Measurements from ENCODE around the gene CRX.

DNA sequence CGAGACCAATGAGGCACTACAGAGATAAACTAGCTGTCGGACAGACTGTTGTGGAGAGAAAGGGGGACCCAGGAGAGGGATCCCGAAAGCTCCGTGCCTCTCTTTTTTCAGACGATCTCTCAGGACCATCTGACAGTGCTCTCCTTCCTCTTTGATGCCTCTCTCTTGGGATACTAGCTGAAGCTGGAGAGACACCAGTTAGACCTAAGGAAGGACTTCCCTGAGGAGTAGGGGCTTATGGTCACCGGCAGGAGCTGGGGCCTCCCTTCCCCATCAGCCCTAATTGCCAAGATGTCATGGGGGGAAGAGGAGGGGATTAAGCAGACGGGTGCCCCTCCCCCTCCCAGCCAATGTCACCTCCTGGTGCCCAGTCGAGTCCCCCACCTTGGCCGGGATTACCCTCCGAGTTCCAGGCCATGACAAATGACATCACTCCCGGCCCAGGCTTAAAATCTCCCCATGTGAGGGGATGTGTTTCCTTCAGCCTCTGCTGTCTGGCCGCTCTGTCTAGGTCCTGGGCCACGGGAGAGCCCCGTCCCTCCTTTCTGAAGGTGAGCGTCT is at the start of gene CRX:
- TF ChIP-seq KDM1A (IDR thresholded peaks at IDR 0.05; ENCODE audit: low read depth), result no peak
- TF ChIP-seq, protein P1, sequence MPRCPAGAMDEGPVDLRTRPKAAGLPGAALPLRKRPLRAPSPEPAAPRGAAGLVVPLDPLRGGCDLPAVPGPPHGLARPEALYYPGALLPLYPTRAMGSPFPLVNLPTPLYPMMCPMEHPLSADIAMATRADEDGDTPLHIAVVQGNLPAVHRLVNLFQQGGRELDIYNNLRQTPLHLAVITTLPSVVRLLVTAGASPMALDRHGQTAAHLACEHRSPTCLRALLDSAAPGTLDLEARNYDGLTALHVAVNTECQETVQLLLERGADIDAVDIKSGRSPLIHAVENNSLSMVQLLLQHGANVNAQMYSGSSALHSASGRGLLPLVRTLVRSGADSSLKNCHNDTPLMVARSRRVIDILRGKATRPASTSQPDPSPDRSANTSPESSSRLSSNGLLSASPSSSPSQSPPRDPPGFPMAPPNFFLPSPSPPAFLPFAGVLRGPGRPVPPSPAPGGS (IDR thresholded peaks at IDR 0.05), result no peak
- TF ChIP-seq CTCF (IDR thresholded peaks at IDR 0.05), result no peak

All from A549 (cell line).